Measurements from ENCODE around the gene EXPH5.

DNA sequence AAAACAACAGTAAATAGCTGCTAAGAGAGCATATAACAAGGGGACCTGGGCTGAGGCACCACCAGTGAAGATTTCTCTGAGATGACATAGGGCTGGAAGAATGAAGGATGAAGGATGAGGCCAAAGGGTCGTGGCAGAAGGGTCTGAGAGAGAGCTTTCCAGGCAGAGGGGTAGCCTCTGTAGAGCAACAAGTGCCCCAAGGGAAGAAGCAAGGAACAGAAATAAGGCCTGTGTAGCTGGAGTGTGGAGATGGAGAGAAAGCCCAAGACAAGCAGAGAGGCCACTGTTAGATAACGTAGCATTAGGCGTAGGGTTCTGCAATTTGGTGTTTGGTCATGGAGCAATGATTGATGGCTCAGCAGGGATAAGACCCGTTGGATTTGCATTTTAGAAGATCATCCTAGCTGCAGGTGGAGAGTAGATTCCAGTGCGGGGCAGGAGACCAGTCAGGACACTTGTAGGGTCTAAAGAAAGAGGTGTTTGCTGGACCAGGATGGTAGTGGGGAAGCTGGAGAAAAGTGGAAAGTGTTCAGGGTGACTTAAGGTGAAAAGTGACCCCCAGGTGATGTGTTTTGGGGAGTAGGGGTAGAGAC is 47.6 kb downstream of the EXPH5 start:
- TF ChIP-seq, protein P1, sequence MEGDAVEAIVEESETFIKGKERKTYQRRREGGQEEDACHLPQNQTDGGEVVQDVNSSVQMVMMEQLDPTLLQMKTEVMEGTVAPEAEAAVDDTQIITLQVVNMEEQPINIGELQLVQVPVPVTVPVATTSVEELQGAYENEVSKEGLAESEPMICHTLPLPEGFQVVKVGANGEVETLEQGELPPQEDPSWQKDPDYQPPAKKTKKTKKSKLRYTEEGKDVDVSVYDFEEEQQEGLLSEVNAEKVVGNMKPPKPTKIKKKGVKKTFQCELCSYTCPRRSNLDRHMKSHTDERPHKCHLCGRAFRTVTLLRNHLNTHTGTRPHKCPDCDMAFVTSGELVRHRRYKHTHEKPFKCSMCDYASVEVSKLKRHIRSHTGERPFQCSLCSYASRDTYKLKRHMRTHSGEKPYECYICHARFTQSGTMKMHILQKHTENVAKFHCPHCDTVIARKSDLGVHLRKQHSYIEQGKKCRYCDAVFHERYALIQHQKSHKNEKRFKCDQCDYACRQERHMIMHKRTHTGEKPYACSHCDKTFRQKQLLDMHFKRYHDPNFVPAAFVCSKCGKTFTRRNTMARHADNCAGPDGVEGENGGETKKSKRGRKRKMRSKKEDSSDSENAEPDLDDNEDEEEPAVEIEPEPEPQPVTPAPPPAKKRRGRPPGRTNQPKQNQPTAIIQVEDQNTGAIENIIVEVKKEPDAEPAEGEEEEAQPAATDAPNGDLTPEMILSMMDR (IDR thresholded peaks at IDR 0.05; ENCODE audit: borderline replicate concordance, extremely low read depth, low read length, poor library complexity, severe bottlenecking), result no peak
- TF ChIP-seq EZH2 (IDR thresholded peaks at IDR 0.05; ENCODE audit: borderline replicate concordance, low read depth, low read length, severe bottlenecking), result no peak
